ENCODE results near the gene LHFPL4. TPM values are rescaled to one million over a fixed set of nuclear protein-coding genes. Genes with fewer than 3 reads are reported as not detected.

LHFPL4 gene
- total and polyA plus RNA-seq, 2 of the 13 experiments (the other 11 are each of a cell fraction or from before 2014, with no cell fraction given), result 0.02 to 0.03 TPM

- ChIA-PET POLR2A (no interaction called here), CTCF (ENCODE audit: low intra/inter-chr PET ratio, low total read pairs) (no interaction called here)
- no peak for FAIRE-seq
- DNase-seq (ENCODE audit: low spot score), result no peak
- Histone ChIP-seq H3K9me3 (ENCODE audit: low read length) (no peaks in the 10 kb centered on the region), H3K4me1 (ENCODE audit: insufficient read depth, low read length) (no peaks in the 10 kb centered on the region), H3K4me3 (replicated peaks in 1 of 3; ENCODE audit: insufficient read depth in 1 of 3, low read depth in 2 of 3, low read length in 3 of 3) (no peak overlapping the region), H3K27ac (ENCODE audit: extremely low read length, insufficient read depth, low read length) (no peak overlapping the region), H3K36me3 (replicated peaks in 1 of 2; ENCODE audit: control insufficient read depth in 1 of 2, insufficient read depth in 2 of 2, low read length in 2 of 2) (no peaks in the 10 kb centered on the region), H3K27me3 (ENCODE audit: control insufficient read depth in 1 of 2, insufficient read depth in 2 of 2, low read length in 2 of 2) (peaks cover 2 to 30% of the 10 kb centered on the region in 2 experiments; a peak in 4 of 5 replicates), H4K20me1 (ENCODE audit: insufficient read depth, low read length) (no peaks in the 10 kb centered on the region), H3K4me2 (ENCODE audit: low read depth, low read length) (no peak overlapping the region), H3K9ac (ENCODE audit: insufficient read depth, low read depth, low read length) (no peak overlapping the region), H3K79me2 (ENCODE audit: insufficient read depth, low read length) (no peaks in the 10 kb centered on the region), H2AFZ (ENCODE audit: low read length) (no peak overlapping the region)
- ATAC-seq, result no peak; the same call in 2 of the 3 replicates
- no TSS peak for BruUV-seq (replicated peaks)
- intact Hi-C loops (cut with micrococcal nuclease; ENCODE audit: unreplicated experiment), result no loop called here
- in situ Hi-C loops (cut with HindIII; ENCODE audit: extremely low pct_ligation_motif_present, low pct_unique_long_range_greater_than_20kb), result no loop called here
- WGBS (ENCODE audit: low lambda C conversion rate), result 63% methylated on average over 52 of the region's 57 CpGs
- TF ChIP-seq ZNF256 (CRISPR knock-in tag; conservative IDR thresholded peaks at IDR 0.05) (no peak), ZSCAN9 (CRISPR knock-in tag; IDR thresholded peaks at IDR 0.05; ENCODE audit: borderline replicate concordance) (0 out of 2 replicates have a peak, but pooled peaks have one; percentile 36), ARID4A (CRISPR knock-in tag; IDR thresholded peaks at IDR 0.05; ENCODE audit: borderline replicate concordance) (no peak), STAT5B (CRISPR knock-in tag; IDR thresholded peaks at IDR 0.05) (no peak), EHMT2 (IDR thresholded peaks at IDR 0.05; ENCODE audit: borderline replicate concordance, low read depth, low read length) (peak; percentile 90; the same call in 1 of the 2 replicates), PCBP1 (IDR thresholded peaks at IDR 0.05; ENCODE audit: borderline replicate concordance, low read depth, low read length) (no peak), TSC22D2 (CRISPR knock-in tag; IDR thresholded peaks at IDR 0.05; ENCODE audit: borderline replicate concordance) (0 out of 2 replicates have a peak, but pooled peaks have one; percentile 45), SRY (CRISPR knock-in tag; IDR thresholded peaks at IDR 0.05) (0 out of 2 replicates have a peak, but pooled peaks have one; percentile 41), MXD3 (CRISPR knock-in tag; IDR thresholded peaks at IDR 0.05) (peak; percentile 55; the same call in 1 of the 2 replicates), MIER2 (CRISPR knock-in tag; IDR thresholded peaks at IDR 0.05) (peak; percentile 95), SOX5 (CRISPR knock-in tag; IDR thresholded peaks at IDR 0.05; ENCODE audit: borderline replicate concordance) (no peak), ZNF136 (CRISPR knock-in tag; IDR thresholded peaks at IDR 0.05; ENCODE audit: low read depth) (no peak), REST (IDR thresholded peaks at IDR 0.05; ENCODE audit: borderline replicate concordance in 1 of 2, low read depth in 1 of 2, low read length in 2 of 2) (peak; percentile 91 to 96), GATA4 (IDR thresholded peaks at IDR 0.05; ENCODE audit: borderline replicate concordance, low read depth) (no peak), ZNF282 (IDR thresholded peaks at IDR 0.05; ENCODE audit: partially characterized antibody) (no peak), SALL1 (CRISPR knock-in tag; IDR thresholded peaks at IDR 0.05) (peak; percentile 62)
Measured at GRCh38 chr3:9552252-9552999, 1.2 kb downstream of the LHFPL4 start.

Data from HepG2 (cell line).